ENCODE results near the gene RNF222. TPM values are rescaled to one million over a fixed set of nuclear protein-coding genes. Genes with fewer than 3 reads are reported as not detected.
"Not testable (repeated sequence)": the region's sequence is repeated elsewhere in the genome, so short reads cannot be mapped to it uniquely, and the experiment has no call there.

RNF222 gene
- total RNA-seq, 4 donors from 2014 or later = 8.1 to 21.8 (median 14.9) TPM

- H3K4me1 ChIP-seq = peaks cover 14 to 65% (median 36%) of the 10 kb centered on the region in 3 donors
- peaks cover 22 to 40% (median 30%) of the 10 kb centered on the region in 3 donors for H3K36me3 ChIP-seq
- no peak for DNase-seq
- intact Hi-C loops (cut with DNase I) = no loop called here
- TF ChIP-seq CTCF (IDR thresholded peaks at IDR 0.05) (no peak), POLR2A (IDR thresholded peaks at IDR 0.05) (no peak)
- 1% methylated on average over 7 to 11 of the region's 15 CpGs for whole genome bisulfite sequencing, 2 donors
- H3K9me3 ChIP-seq = no peaks in the 10 kb centered on the region
- H3K4me3 ChIP-seq = peak overlapping the region; percentile 45 to 97 (median 82)
- H3K27me3 ChIP-seq = no peaks in the 10 kb centered on the region
- peak overlapping the region; percentile 80 to 97 (median 96) for H3K27ac ChIP-seq
These were observed 14.8 kb downstream of the RNF222 start for GRCh38 chr17:8382880-8383142.

GRCh38 chr17:8382052-8382879, 15.4 kb downstream of the RNF222 start:
- H3K36me3 ChIP-seq = peaks cover 24 to 46% (median 36%) of the 10 kb centered on the region in 3 donors
- no peak for TF ChIP-seq POLR2A (IDR thresholded peaks at IDR 0.05)
- no peak for TF ChIP-seq CTCF (IDR thresholded peaks at IDR 0.05)
- peaks cover 14 to 60% (median 37%) of the 10 kb centered on the region in 3 donors for H3K4me1 ChIP-seq
- WGBS, 2 donors = 10 to 11% methylated on average over 27 of the region's 27 CpGs
- H3K27ac ChIP-seq = peak overlapping the region; percentile 80 to 97 (median 96)
- intact Hi-C loops (cut with DNase I) = no loop called here
- no peaks in the 10 kb centered on the region for H3K9me3 ChIP-seq
- H3K4me3 ChIP-seq = peak overlapping the region; percentile 45 to 97 (median 82)
- H3K27me3 ChIP-seq = no peaks in the 10 kb centered on the region
- DNase-seq = no peak

- DNase-seq = no peak
- Histone ChIP-seq H3K9me3 (no peaks in the 10 kb centered on the region), H3K27ac (no peak overlapping the region), H3K36me3 (peaks cover 27 to 51% (median 36%) of the 10 kb centered on the region in 3 donors), H3K4me1 (peaks cover 14 to 72% (median 51%) of the 10 kb centered on the region in 3 donors), H3K27me3 (no peaks in the 10 kb centered on the region), H3K4me3 (peak overlapping the region in 2 of 4 donors; percentile 81 to 97)
- TF ChIP-seq POLR2A (IDR thresholded peaks at IDR 0.05) = no peak
- no peak for TF ChIP-seq CTCF (IDR thresholded peaks at IDR 0.05)
- intact Hi-C loops (cut with DNase I) = no loop called here
- whole genome bisulfite sequencing, 2 donors = 45 to 48% methylated on average over 3 of the region's 3 CpGs
These were observed 17.6 kb downstream of the RNF222 start for GRCh38 chr17:8380049-8380448.

- peaks cover 27 to 51% (median 36%) of the 10 kb centered on the region in 3 donors for H3K36me3 ChIP-seq
These were observed 19.5 kb downstream of the RNF222 start for GRCh38 chr17:8378117-8378516.

GRCh38 chr17:8377422-8377821, 20.2 kb downstream of the RNF222 start:
- WGBS, 2 donors = 70 to 90% methylated on average over 4 of the region's 4 CpGs
- H3K27ac ChIP-seq = peak overlapping the region in 2 of 4 donors; percentile 91 to 94
- no peak for DNase-seq
- H3K4me1 ChIP-seq = peaks cover 14 to 67% (median 44%) of the 10 kb centered on the region in 3 donors
- no peak overlapping the region for H3K4me3 ChIP-seq
- H3K27me3 ChIP-seq = no peaks in the 10 kb centered on the region
- TF ChIP-seq CTCF (IDR thresholded peaks at IDR 0.05) (no peak), POLR2A (IDR thresholded peaks at IDR 0.05) (no peak)
- intact Hi-C loops (cut with DNase I) = no loop called here
- peaks cover 27 to 51% (median 36%) of the 10 kb centered on the region in 3 donors for H3K36me3 ChIP-seq
- H3K9me3 ChIP-seq = no peaks in the 10 kb centered on the region

More at GRCh38 chr17:8378117-8378516, 19.5 kb downstream of the RNF222 start:
- H3K27ac ChIP-seq; H3K9me3 ChIP-seq; DNase-seq; H3K4me3 ChIP-seq; H3K27me3 ChIP-seq; intact Hi-C loops (cut with DNase I): not testable (repeated sequence)
- 65 to 83% methylated on average over 8 of the region's 8 CpGs for WGBS, 2 donors
- H3K4me1 ChIP-seq = peaks cover 14 to 64% (median 44%) of the 10 kb centered on the region in 3 donors

Data from esophagus squamous epithelium (tissue), 5 donors.